OCI-LY1 (cell line): Measurements from ENCODE around the gene MACROD1.

ENCODE experiments used
- H2AFZ ChIP-seq: fragments of 200-600 bp; sonication (generic), shearing (Covaris generic); 2 replicates; pipeline ENCODE4 v1.6.0; 2014; ENCODE audit warnings: antibody characterized with exemption, mild to moderate bottlenecking, low read length
- H3F3A ChIP-seq: fragments of 200-600 bp; sonication (generic), shearing (Covaris generic); 2 replicates; pipeline ENCODE4 v1.6.0; 2014; ENCODE audit warnings: mild to moderate bottlenecking, antibody characterized with exemption, low read length, moderate library complexity; ENCODE audit not compliant: insufficient read depth
- H3K27ac ChIP-seq: fragments of 200-600 bp; sonication (generic); 2 replicates; pipeline ENCODE4 v1.5.1; 2014; ENCODE audit warnings: low read length, mixed run types, mild to moderate bottlenecking, low read depth; ENCODE audit not compliant: poor library complexity, severe bottlenecking
- H3K27me3 ChIP-seq: fragments of 200-600 bp; sonication (generic); 2 replicates; pipeline ENCODE4 v1.6.0; 2014; ENCODE audit warnings: antibody characterized with exemption, mild to moderate bottlenecking, low read length, moderate library complexity; ENCODE audit not compliant: insufficient read depth
- H3K36me3 ChIP-seq: fragments of 200-600 bp; sonication (generic); 2 replicates; pipeline ENCODE4 v1.6.1; 2014; ENCODE audit warnings: mild to moderate bottlenecking, antibody characterized with exemption, low read length, moderate library complexity, mixed read lengths; ENCODE audit not compliant: insufficient read depth
- H3K4me1 ChIP-seq: fragments of 200-600 bp; sonication (generic); 2 replicates; pipeline ENCODE4 v1.5.1; 2014; ENCODE audit warnings: mild to moderate bottlenecking, low read length, moderate library complexity; ENCODE audit not compliant: insufficient read depth, severe bottlenecking
- H3K4me2 ChIP-seq: fragments of 200-600 bp; sonication (generic), shearing (Covaris generic); 2 replicates; pipeline ENCODE4 v1.6.1; 2014; ENCODE audit warnings: low read length
- H3K4me3 ChIP-seq: fragments of 200-600 bp; sonication (generic); 2 replicates; pipeline ENCODE4 v1.5.1; 2014; ENCODE audit warnings: low read length, low read depth, mild to moderate bottlenecking, mixed read lengths; ENCODE audit not compliant: poor library complexity, severe bottlenecking
- H3K79me2 ChIP-seq: fragments of 200-600 bp; shearing (Covaris generic); 2 replicates; pipeline ENCODE4 v1.6.1; 2016; ENCODE audit warnings: mixed run types, low read length, mixed read lengths; ENCODE audit not compliant: insufficient read depth
- H3K9ac ChIP-seq: fragments of 200-600 bp; sonication (generic), shearing (Covaris generic); 2 replicates; pipeline ENCODE4 v1.6.1; 2014; ENCODE audit warnings: mild to moderate bottlenecking, low read length, mixed read lengths
- H3K9me2 ChIP-seq: fragments of 200-600 bp; sonication (generic), shearing (Covaris generic); 2 replicates; pipeline ENCODE4 v1.6.1; 2014; ENCODE audit warnings: low read depth, mild to moderate bottlenecking, low read length, mixed read lengths
- H3K9me3 ChIP-seq: fragments of 200-600 bp; shearing (Covaris generic); 2 replicates; pipeline ENCODE4 v1.6.1; 2014; ENCODE audit warnings: low read length, mixed read lengths
- H4K20me1 ChIP-seq: fragments of 200-600 bp; sonication (generic), shearing (Covaris generic); 2 replicates; pipeline ENCODE4 v1.6.0; 2016; ENCODE audit warnings: mild to moderate bottlenecking, low read length; ENCODE audit not compliant: insufficient read depth
- CTCF ChIP-seq: fragments of 200-600 bp; sonication (generic), shearing (Covaris generic); IDR thresholded peaks from 2 replicates; pipeline ENCODE4 v1.5.1; 2017; ENCODE audit warnings: mild to moderate bottlenecking, antibody characterized with exemption, low read length, moderate library complexity, mixed read lengths
- EZH2 ChIP-seq: fragments of 200-600 bp; sonication (generic), shearing (Covaris generic); IDR thresholded peaks from 2 replicates; pipeline ENCODE4 v1.8.0; 2017; ENCODE audit warnings: borderline replicate concordance, mixed run types, mild to moderate bottlenecking, antibody characterized with exemption, low read length, moderate library complexity, mixed read lengths

The MACROD1 gene

GRCh38 chr11:64180891-64181290 is 15.0 kb upstream of the MACROD1 start:
- Histone ChIP-seq H3K36me3 (peaks cover 7% of the 10 kb centered on the region; the same call in 1 of the 2 replicates), H3K4me2 (no peak overlapping the region), H3F3A (no peaks in the 10 kb centered on the region), H3K9me3 (no peaks in the 10 kb centered on the region), H3K9ac (no peak overlapping the region), H3K9me2 (no peaks in the 10 kb centered on the region), H4K20me1 (no peaks in the 10 kb centered on the region), H3K4me3 (no peak overlapping the region), H3K4me1 (peaks cover 41% of the 10 kb centered on the region), H3K27me3 (no peaks in the 10 kb centered on the region), H3K79me2 (no peaks in the 10 kb centered on the region; the same call in 1 of the 2 replicates), H3K27ac (no peak overlapping the region), H2AFZ (no peak overlapping the region)
- no peak for TF ChIP-seq CTCF
- TF ChIP-seq EZH2 = no peak

- no peaks in the 10 kb centered on the region for H4K20me1 ChIP-seq
- no peaks in the 10 kb centered on the region for H3F3A ChIP-seq
- no peaks in the 10 kb centered on the region for H3K9me2 ChIP-seq
- H3K27me3 ChIP-seq = no peaks in the 10 kb centered on the region
- no peak overlapping the region for H3K9ac ChIP-seq
- H3K36me3 ChIP-seq = peaks cover 7% of the 10 kb centered on the region; the same call in 1 of the 2 replicates
- no peaks in the 10 kb centered on the region for H3K9me3 ChIP-seq
- H3K4me1 ChIP-seq = peaks cover 30% of the 10 kb centered on the region
- H3K79me2 ChIP-seq = no peaks in the 10 kb centered on the region
- TF ChIP-seq CTCF (no peak), EZH2 (no peak)
- H3K4me3 ChIP-seq = no peak overlapping the region
- H3K27ac ChIP-seq = no peak overlapping the region
- no peak overlapping the region for H3K4me2 ChIP-seq
- no peak overlapping the region for H2AFZ ChIP-seq
Measured at GRCh38 chr11:64178951-64179639, 13.2 kb upstream of the MACROD1 start.

- Histone ChIP-seq H3K27ac (no peak overlapping the region), H3K9me3 (peaks cover 5% of the 10 kb centered on the region; the same call in 1 of the 2 replicates), H3K9ac (no peak overlapping the region), H3K4me3 (no peak overlapping the region), H3K4me1 (peaks cover 21% of the 10 kb centered on the region), H3K4me2 (no peak overlapping the region), H3F3A (no peaks in the 10 kb centered on the region), H3K79me2 (no peaks in the 10 kb centered on the region), H2AFZ (no peak overlapping the region), H3K9me2 (no peaks in the 10 kb centered on the region), H3K36me3 (peaks cover 7% of the 10 kb centered on the region; the same call in 1 of the 2 replicates), H4K20me1 (no peaks in the 10 kb centered on the region), H3K27me3 (no peaks in the 10 kb centered on the region)
- TF ChIP-seq CTCF (no peak), EZH2 (no peak)
Measured at GRCh38 chr11:64178203-64178602, 12.3 kb upstream of the MACROD1 start.
